NCI-H146 treated with DMSO at 0.1 percent for 48 hours (cell line): Measurements from ENCODE around the gene MYADM.
"Not testable (repeated sequence)": the region's sequence is repeated elsewhere in the genome, so short reads cannot be mapped to it uniquely, and the experiment has no call there.

Source experiments
- DNase-seq: peaks from one replicate; lab custom pipeline; 2025; ENCODE audit not compliant: unreplicated experiment; lab: John Stamatoyannopoulos, UW

MYADM gene

GRCh38 chr19:53868091-53868891 lies 608 bp downstream of the MYADM start:
- DNase-seq = no peak

- no peak for DNase-seq
Measured at GRCh38 chr19:53868892-53869804, 1.5 kb downstream of the MYADM start.

- DNase-seq = not testable (repeated sequence)
Measured at GRCh38 chr19:53869805-53870484, 2.3 kb downstream of the MYADM start.

- DNase-seq = no peak
Measured at GRCh38 chr19:53870485-53870844, 2.8 kb downstream of the MYADM start.

- DNase-seq = no peak
Measured at GRCh38 chr19:53871454-53871853, 3.8 kb downstream of the MYADM start.

GRCh38 chr19:53872762-53873161 lies 5.1 kb downstream of the MYADM start:
- no peak for DNase-seq

- DNase-seq = no peak
Measured at GRCh38 chr19:53873773-53874605, 6.3 kb downstream of the MYADM start.

GRCh38 chr19:53874606-53874990 lies 6.9 kb downstream of the MYADM start:
- no peak for DNase-seq

- DNase-seq = no peak
Measured at GRCh38 chr19:53875602-53876325, 8.1 kb downstream of the MYADM start.

GRCh38 chr19:53876651-53877224 lies 9.1 kb downstream of the MYADM start:
- DNase-seq = no peak

GRCh38 chr19:53877361-53877766 lies 9.7 kb downstream of the MYADM start:
- no peak for DNase-seq

GRCh38 chr19:53878776-53879139 lies 11.1 kb downstream of the MYADM start:
- DNase-seq = no peak

GRCh38 chr19:53879140-53880081 lies 11.7 kb downstream of the MYADM start:
- peak; percentile 6 for DNase-seq

GRCh38 chr19:53880711-53881481 lies 13.2 kb downstream of the MYADM start:
- no peak for DNase-seq

GRCh38 chr19:53881482-53882390 lies 14.1 kb downstream of the MYADM start, which contains the start of gene PRKCG:
Gene PRKCG (plus strand): TSS chr19:53882197. CDS start chr19:53882495, 298 bp downstream.
- no peak for DNase-seq

- no peak for DNase-seq
Measured at GRCh38 chr19:53882391-53883050, 14.8 kb downstream of the MYADM start.
